ENCODE data around the gene STAC3. TPM values are rescaled to one million over a fixed set of nuclear protein-coding genes. Genes with fewer than 3 reads are reported as not detected.

Gene STAC3
- total and polyA plus RNA-seq, 2 of the 13 experiments (the other 11 are each of a cell fraction or from before 2014, with no cell fraction given): 0.18 to 0.22 TPM

- no peak for TF ChIP-seq DMAP1 (CRISPR knock-in tag; IDR thresholded peaks at IDR 0.05)
- no peak for TF ChIP-seq AHR (CRISPR knock-in tag; IDR thresholded peaks at IDR 0.05)
- TF ChIP-seq ZNF232 (CRISPR knock-in tag; IDR thresholded peaks at IDR 0.05; ENCODE audit: borderline replicate concordance): 0 out of 2 replicates have a peak, but pooled peaks have one; percentile 18
- TF ChIP-seq ZSCAN12 (CRISPR knock-in tag; IDR thresholded peaks at IDR 0.05): no peak
- TF ChIP-seq PBX3 (CRISPR knock-in tag; IDR thresholded peaks at IDR 0.05; ENCODE audit: borderline replicate concordance): no peak
- TF ChIP-seq MYPOP (CRISPR knock-in tag; IDR thresholded peaks at IDR 0.05): no peak; the same call in 1 of the 2 replicates
- peak; percentile 9; the same call in 1 of the 2 replicates for TF ChIP-seq ZFY (CRISPR knock-in tag; IDR thresholded peaks at IDR 0.05)
- TF ChIP-seq TFDP2 (CRISPR knock-in tag; IDR thresholded peaks at IDR 0.05): no peak
- no peak for TF ChIP-seq MEIS2 (CRISPR knock-in tag; IDR thresholded peaks at IDR 0.05)
- no peak for TF ChIP-seq ZNF451 (CRISPR knock-in tag; IDR thresholded peaks at IDR 0.05)
- TF ChIP-seq TRIM22 (IDR thresholded peaks at IDR 0.05): no peak
- TF ChIP-seq ZFP36 (IDR thresholded peaks at IDR 0.05; ENCODE audit: borderline replicate concordance, low read depth, low read length, partially characterized antibody): no peak
- TF ChIP-seq U2AF1 (optimal IDR thresholded peaks at IDR 0.05; ENCODE audit: low read depth, low read length): no peak
- TF ChIP-seq TEAD2 (CRISPR knock-in tag; IDR thresholded peaks at IDR 0.05): no peak
- TF ChIP-seq MLXIP (CRISPR knock-in tag; IDR thresholded peaks at IDR 0.05; ENCODE audit: borderline replicate concordance): no peak
These were observed 12.8 kb downstream of the STAC3 start (continued) for GRCh38 chr12:57237932-57238853.
